Endothelial cell of umbilical vein (primary cell): Measurements from ENCODE around the gene RNASE13. TPM values are rescaled to one million over a fixed set of nuclear protein-coding genes. Genes with fewer than 3 reads are reported as not detected.

Experiments used
- BruUV-seq: library from RNA; stranded (reverse); fragments of 400-500 nt; replicated peaks from 2 replicates; lab custom pipeline; 2021; lab: Mats Ljungman, UMichigan
- CTCF ChIA-PET: fragments of 300-600, 350-600 bp; sonication (Branson Sonifier 250); formaldehyde crosslinking; loops from one replicate; lab custom pipeline; 2021; ENCODE audit warnings: antibody characterized with exemption, inconsistent platforms; lab: Charles Lee
- POLR2A ChIA-PET: fragments of 300-600, 350-600 bp; sonication (Branson Sonifier 250); formaldehyde crosslinking; loops from one replicate; lab custom pipeline; 2021; ENCODE audit warnings: antibody characterized with exemption, inconsistent platforms; lab: Charles Lee
- DNase-seq: peaks from one replicate; pipeline ENCODE4 v3.0.0-alpha.2; 2011; ENCODE audit warnings: low read depth, low spot score
- FAIRE-seq: peaks from 2 replicates; lab custom pipeline; 2011; peaks lifted over from hg19 to GRCh38; lab: Jason Lieb, UNC
- H2AFZ ChIP-seq: 2 replicates; pipeline ENCODE4 v1.6.0; 2012; ENCODE audit warnings: low read depth, low read length, control low read depth, inconsistent platforms
- H3K27ac ChIP-seq: 2 replicates; pipeline ENCODE4 v1.5.1; 2011; ENCODE audit warnings: low read depth, mild to moderate bottlenecking, control low read depth, low read length, moderate library complexity; ENCODE audit not compliant: insufficient read depth
- H3K27me3 ChIP-seq, 2 experiments: 2 replicates each; pipeline versions ENCODE4 v1.6.0 to v1.6.1; 2011; ENCODE audit warnings: low read length in 2 of 2, mixed read lengths in 1 of 2; ENCODE audit not compliant: control insufficient read depth in 2 of 2, insufficient read depth in 2 of 2
- H3K36me3 ChIP-seq, 2 experiments: 2 replicates in 1 of 2; 3 replicates in 1 of 2; pipeline ENCODE4 v1.5.1; 2011; ENCODE audit warnings: low read length in 2 of 2, mild to moderate bottlenecking in 1 of 2, moderate library complexity in 1 of 2; ENCODE audit not compliant: control insufficient read depth in 2 of 2, insufficient read depth in 2 of 2; ENCODE audit errors: extremely low read depth in 1 of 2
- H3K4me1 ChIP-seq: 3 replicates; pipeline ENCODE4 v1.5.1; 2011; ENCODE audit warnings: mild to moderate bottlenecking, low read length; ENCODE audit not compliant: control insufficient read depth, insufficient read depth; ENCODE audit errors: extremely low read depth
- H3K4me2 ChIP-seq: 2 replicates; pipeline ENCODE4 v1.6.1; 2011; ENCODE audit warnings: low read length, control low read depth, mixed read lengths; ENCODE audit not compliant: insufficient read depth
- H3K4me3 ChIP-seq, 3 experiments: fragments of 200-600 bp in 1 of 3; sonication (generic), shearing (Covaris generic) in 1 of 3; replicated peaks in 1 of 3; 2 replicates each; pipeline ENCODE4 v1.5.1; 2011 to 2016; ENCODE audit warnings: control low read depth in 3 of 3, low read length in 3 of 3, mild to moderate bottlenecking in 2 of 3, inconsistent platforms in 1 of 3, low read depth in 1 of 3, moderate library complexity in 1 of 3; ENCODE audit not compliant: insufficient read depth in 1 of 3
- H3K79me2 ChIP-seq: 2 replicates; pipeline ENCODE4 v1.6.0; 2012; ENCODE audit warnings: low read length, inconsistent platforms; ENCODE audit not compliant: control insufficient read depth, insufficient read depth
- H3K9ac ChIP-seq: replicated peaks from 2 replicates; pipeline ENCODE3; 2011; ENCODE audit warnings: low read length, control low read depth; ENCODE audit not compliant: insufficient read depth; ENCODE audit errors: extremely low read depth
- H3K9me1 ChIP-seq: replicated peaks from 3 replicates; pipeline ENCODE4 v1.6.0; 2011; ENCODE audit warnings: mild to moderate bottlenecking, low read length; ENCODE audit not compliant: control insufficient read depth, insufficient read depth; ENCODE audit errors: extremely low read depth
- H3K9me3 ChIP-seq: replicated peaks from 2 replicates; pipeline ENCODE4 v1.5.1; 2012; ENCODE audit warnings: low read length, inconsistent platforms; ENCODE audit not compliant: control insufficient read depth, insufficient read depth
- H4K20me1 ChIP-seq: replicated peaks from 2 replicates; pipeline ENCODE3; 2011; ENCODE audit warnings: mild to moderate bottlenecking, low read length; ENCODE audit not compliant: control insufficient read depth, insufficient read depth; ENCODE audit errors: extremely low read depth
- CTCF ChIP-seq, 2 donors: IDR thresholded peaks; 1 replicate in 1 of 2; 2 replicates in 1 of 2; pipeline ENCODE4 v1.5.1; 2011; ENCODE audit warnings: low read length in 2 of 2, mild to moderate bottlenecking in 2 of 2, moderate library complexity in 2 of 2, control low read depth in 1 of 2, inconsistent platforms in 1 of 2, low read depth in 1 of 2; ENCODE audit not compliant: insufficient read depth in 1 of 2; ENCODE audit errors: extremely low read depth in 1 of 2
- EZH2 ChIP-seq: IDR thresholded peaks from 2 replicates; pipeline ENCODE4 v1.6.1; 2012; ENCODE audit warnings: borderline replicate concordance, low read depth, mild to moderate bottlenecking, moderate library complexity, low read length, inconsistent platforms; ENCODE audit not compliant: severe bottlenecking
- FOS ChIP-seq: IDR thresholded peaks from 2 replicates; pipeline ENCODE4 v1.6.1; 2011; ENCODE audit warnings: mild to moderate bottlenecking, low read length, moderate library complexity, borderline replicate concordance; ENCODE audit not compliant: insufficient read depth
- GATA2 ChIP-seq: IDR thresholded peaks from 2 replicates; pipeline ENCODE4 v1.7.0; 2011; ENCODE audit warnings: low read depth, mild to moderate bottlenecking, moderate library complexity, mixed read lengths, low read length; ENCODE audit not compliant: insufficient read length, insufficient read depth
- JUN ChIP-seq: IDR thresholded peaks from 2 replicates; pipeline ENCODE4 v1.6.1; 2011; ENCODE audit warnings: borderline replicate concordance, low read depth; ENCODE audit not compliant: insufficient read length, insufficient read depth
- MAX ChIP-seq: IDR thresholded peaks from 2 replicates; pipeline ENCODE4 v1.6.1; 2011; ENCODE audit not compliant: insufficient read depth, insufficient read length
- MYC ChIP-seq: IDR thresholded peaks from one replicate; pipeline ENCODE4 v1.6.1; 2011; ENCODE audit warnings: mild to moderate bottlenecking, low read depth, low read length
- POLR2A ChIP-seq: IDR thresholded peaks from 2 replicates; pipeline ENCODE4 v1.6.1; 2012; ENCODE audit warnings: low read depth, mild to moderate bottlenecking, control low read depth, low read length
- POLR2AphosphoS5 ChIP-seq: IDR thresholded peaks from 2 replicates; pipeline ENCODE4 v1.6.1; 2012; ENCODE audit warnings: low read depth, mild to moderate bottlenecking, control low read depth, low read length, moderate library complexity; ENCODE audit not compliant: insufficient read depth
- dilution Hi-C: fragments of 300-500 bp; cut with MboI; formaldehyde crosslinking; loops from one replicate; pipeline ENCODE4 v1.15.0; 2019; ENCODE audit warnings: low sequenced_read_pairs; ENCODE audit not compliant: extremely low pct_ligation_motif_present
- intact Hi-C: fragments of 100-400 bp; cut with micrococcal nuclease; formaldehyde crosslinking; loops from one replicate; pipeline ENCODE4 v1.10.0; 2022
- polyA plus RNA-seq, 4 experiments: library from polyadenylated mRNA; depleted of rRNA in 3 of 4; stranded (reverse) in 3 of 4; unstranded in 1 of 4; fragments of >200 nt; gene quantifications; 2 replicates each; pipeline versions ENCODE4 v1.2.1 to v1.2.3, GENCODE V29; 2011 to 2012; ENCODE audit warnings: missing spikeins in 1 of 4
- total RNA-seq: library from RNA; stranded (reverse); gene quantifications from 2 replicates; pipeline ENCODE4 v1.2.3, GENCODE V29; 2021

RNASE13 gene
- total and polyA plus RNA-seq, 2 donors (not counting 3 experiments of a cell fraction or from before 2014, with no cell fraction given), result not detected

GRCh38 chr14:20989787-20990600 is 44.6 kb downstream of the RNASE13 start, which contains the start of gene METTL17:
TSS of gene METTL17 (plus strand) at chr14:20989980. CDS start at chr14:20990003, 23 bp downstream.
- peak; percentile 94 for DNase-seq
- peaks cover 21% of the 10 kb centered on the region for H3K4me1 ChIP-seq
- peak within 1 kb of the TSS; percentile 83 for H3K9ac ChIP-seq
- peak within 1 kb of the TSS; percentile 99 for H2AFZ ChIP-seq
- dilution Hi-C loops (no loop called here), intact Hi-C loops (loop anchor here (2.0 kb wide), 1 partner anchor 19 kb away; no protein-coding TSS in a partner anchor)
- TF ChIP-seq POLR2AphosphoS5 (peak; percentile 57), CTCF (IDR thresholded peaks at IDR 0.05; ENCODE audit: extremely low read depth in 1 of 2, insufficient read depth in 1 of 2, low read depth in 1 of 2, low read length in 2 of 2) (peak; percentile 29 to 40), GATA2 (no peak), MAX (peak; percentile 65), EZH2 (no peak), MYC (no peak), POLR2A (peak; percentile 43), JUN (no peak), FOS (no peak)
- ChIA-PET CTCF (interaction anchor here (3.8 kb wide), 1 partner anchor 18 kb away, joined by 34 read pairs; no protein-coding TSS in a partner anchor), POLR2A (no interaction called here)
- H3K4me3 ChIP-seq, result peak within 1 kb of the TSS; percentile 73 to 97 (median 96)
- H3K9me1 ChIP-seq, result no peaks in the 10 kb centered on the region
- peak within 1 kb of the TSS; percentile 58 for H3K27ac ChIP-seq
- peak within 1 kb of the TSS; percentile 92 for H3K4me2 ChIP-seq
- no peaks in the 10 kb centered on the region for H3K9me3 ChIP-seq
- H4K20me1 ChIP-seq, result no peaks in the 10 kb centered on the region
- peaks cover 4 to 6% of the 10 kb centered on the region in 2 experiments for H3K36me3 ChIP-seq
- peaks cover 19% of the 10 kb centered on the region for H3K79me2 ChIP-seq
- BruUV-seq, result TSS peak; percentile 65
- H3K27me3 ChIP-seq, result no peaks in the 10 kb centered on the region
- FAIRE-seq, result peak; percentile 95
